HCT116 (cell line): ENCODE measurements around the gene UBE2S. TPM values are rescaled to one million over a fixed set of nuclear protein-coding genes. Genes with fewer than 3 reads are reported as not detected.

Source experiments
- ATAC-seq: fragments of 200-7000 bp; cut with Tn5 transposase; 2 replicates; pipeline ENCODE4 v1.9.1; 2020; ENCODE audit warnings: mild to moderate bottlenecking, moderate library complexity
- BruUV-seq: library from RNA; stranded (reverse); fragments of 400-500 nt; replicated peaks from 2 replicates; lab custom pipeline; 2021; lab: Mats Ljungman, UMichigan
- CTCF ChIA-PET: fragments of 300-600 bp; sonication (Branson Sonifier 250); formaldehyde crosslinking; loops from one replicate; lab custom pipeline; 2021; ENCODE audit warnings: antibody characterized with exemption; lab: Charles Lee
- POLR2A ChIA-PET: fragments of 300-600, 350-600 bp; sonication (Branson Sonifier 250); formaldehyde crosslinking; loops from one replicate; lab custom pipeline; 2021; ENCODE audit warnings: antibody characterized with exemption; lab: Charles Lee
- RAD21 ChIA-PET, 2 experiments: fragments of 300-600 bp; sonication (Branson Sonifier 250); formaldehyde crosslinking; loops; one replicate each; lab custom pipeline; 2023; ENCODE audit warnings: low total read pairs in 2 of 2; ENCODE audit not compliant: uncharacterized antibody in 2 of 2, unreplicated experiment in 2 of 2, low non-redundant PET in 1 of 2; lab: Charles Lee
- DNase-seq: peaks from one replicate; pipeline ENCODE4 v3.0.0-alpha.2; 2010; ENCODE audit warnings: low read depth, low spot score
- H2AFZ ChIP-seq: fragments of 200-600 bp; shearing (Covaris generic), sonication (generic); 2 replicates; pipeline ENCODE4 v1.6.1; 2017; ENCODE audit warnings: low read depth, mixed run types, mixed read lengths, antibody characterized with exemption, low read length; ENCODE audit not compliant: poor library complexity, severe bottlenecking
- H3K27ac ChIP-seq: 2 replicates; pipeline ENCODE4 v1.5.1; 2012; ENCODE audit warnings: low read depth, low read length
- H3K27me3 ChIP-seq: fragments of 200-600 bp; sonication (generic); 2 replicates; pipeline ENCODE4 v1.6.1; 2016; ENCODE audit warnings: mixed run types, low read length, mixed read lengths; ENCODE audit not compliant: insufficient read depth
- H3K36me3 ChIP-seq, 2 experiments: fragments of 200-500 bp in 1 of 2; fragments of 200-600 bp in 1 of 2; sonication (Bioruptor generic) in 1 of 2; sonication (generic) in 1 of 2; 2 replicates each; pipeline versions ENCODE4 v1.5.1 to v1.6.1; 2014 to 2016; ENCODE audit warnings: low read length in 2 of 2, inconsistent platforms in 1 of 2, mixed read lengths in 1 of 2, mixed run types in 1 of 2; ENCODE audit not compliant: insufficient read depth in 2 of 2, control insufficient read depth in 1 of 2
- H3K4me1 ChIP-seq, 2 experiments: fragments of 200-600 bp in 1 of 2; sonication (generic) in 1 of 2; 2 replicates each; pipeline versions ENCODE4 v1.5.1 to v1.6.1; 2012 to 2017; ENCODE audit warnings: low read length in 2 of 2, inconsistent platforms in 1 of 2, mild to moderate bottlenecking in 1 of 2, mixed read lengths in 1 of 2, mixed run types in 1 of 2, moderate library complexity in 1 of 2; ENCODE audit not compliant: insufficient read depth in 2 of 2, control insufficient read depth in 1 of 2
- H3K4me2 ChIP-seq: fragments of 200-600 bp; sonication (generic); 2 replicates; pipeline ENCODE4 v1.6.1; 2017; ENCODE audit warnings: mixed run types, low read length, mixed read lengths
- H3K4me3 ChIP-seq, 2 experiments: fragments of 200-600 bp in 1 of 2; sonication (generic) in 1 of 2; replicated peaks in 1 of 2; 2 replicates each; pipeline ENCODE4 v1.5.1; 2011 to 2016; ENCODE audit warnings: low read length in 2 of 2, control low read depth in 1 of 2, low read depth in 1 of 2, mild to moderate bottlenecking in 1 of 2, mixed read lengths in 1 of 2, mixed run types in 1 of 2
- H3K79me2 ChIP-seq: fragments of 200-600 bp; sonication (generic); 2 replicates; pipeline ENCODE4 v1.6.1; 2017; ENCODE audit warnings: mild to moderate bottlenecking, mixed run types, low read length, moderate library complexity, mixed read lengths; ENCODE audit not compliant: insufficient read depth
- H3K9ac ChIP-seq: fragments of 200-600 bp; sonication (generic); 2 replicates; pipeline ENCODE4 v1.6.1; 2016; ENCODE audit warnings: low read length, mixed read lengths
- H3K9me2 ChIP-seq: fragments of 200-600 bp; sonication (generic), shearing (Covaris generic); 2 replicates; pipeline ENCODE4 v1.6.1; 2017; ENCODE audit warnings: mixed run types, mild to moderate bottlenecking, moderate library complexity; ENCODE audit not compliant: insufficient read depth
- H3K9me3 ChIP-seq, 2 experiments: fragments of 200-500 bp in 1 of 2; fragments of 200-600 bp in 1 of 2; sonication (Bioruptor generic) in 1 of 2; sonication (generic) in 1 of 2; 2 replicates each; pipeline ENCODE4 v1.6.1; 2014 to 2017; ENCODE audit warnings: low read length in 2 of 2, mixed read lengths in 2 of 2, inconsistent platforms in 1 of 2, low read depth in 1 of 2, mild to moderate bottlenecking in 1 of 2, mixed run types in 1 of 2, moderate library complexity in 1 of 2; ENCODE audit not compliant: control insufficient read depth in 1 of 2, insufficient read depth in 1 of 2
- H4K20me1 ChIP-seq: fragments of 200-600 bp; sonication (generic), shearing (Covaris generic); 2 replicates; pipeline ENCODE4 v1.6.1; 2017; ENCODE audit warnings: mixed run types, mild to moderate bottlenecking, moderate library complexity; ENCODE audit not compliant: insufficient read depth
- ATF3 ChIP-seq: IDR thresholded peaks from 2 replicates; pipeline ENCODE4 v1.6.1; 2012
- EGR1 ChIP-seq: IDR thresholded peaks from 2 replicates; pipeline ENCODE4 v1.6.1; 2012; ENCODE audit warnings: low read depth
- EZH2 ChIP-seq: fragments of 200-600 bp; sonication (generic); IDR thresholded peaks from 2 replicates; pipeline ENCODE4 v1.6.1; 2017; ENCODE audit warnings: antibody characterized with exemption, mixed run types
- JUND ChIP-seq: IDR thresholded peaks from 2 replicates; pipeline ENCODE4 v1.6.1; 2012
- POLR2A ChIP-seq: IDR thresholded peaks from 2 replicates; pipeline ENCODE4 v1.7.0; 2011; ENCODE audit warnings: borderline replicate concordance; ENCODE audit not compliant: insufficient read depth, insufficient read length; ENCODE audit errors: extremely low read depth
- POLR2AphosphoS5 ChIP-seq: IDR thresholded peaks from 2 replicates; pipeline ENCODE4 v1.6.1; 2011; ENCODE audit warnings: mild to moderate bottlenecking, low read depth, low read length, moderate library complexity
- SIN3A ChIP-seq: IDR thresholded peaks from 2 replicates; pipeline ENCODE4 v1.6.1; 2012; ENCODE audit warnings: low read depth
- SP1 ChIP-seq: IDR thresholded peaks from 2 replicates; pipeline ENCODE4 v1.6.1; 2012; ENCODE audit warnings: low read depth
- SRF ChIP-seq: IDR thresholded peaks from 2 replicates; pipeline ENCODE4 v1.6.1; 2012; ENCODE audit warnings: low read depth
- TCF7L2 ChIP-seq: IDR thresholded peaks from 2 replicates; pipeline ENCODE4 v1.7.0; 2011; ENCODE audit warnings: borderline replicate concordance, inconsistent platforms; ENCODE audit not compliant: insufficient read depth, insufficient read length; ENCODE audit errors: extremely low read depth
- YY1 ChIP-seq: IDR thresholded peaks from 2 replicates; pipeline ENCODE4 v1.6.1; 2011; ENCODE audit warnings: low read length, low read depth, moderate library complexity, mild to moderate bottlenecking; ENCODE audit not compliant: insufficient replicate concordance; ENCODE audit errors: extremely low read depth
- ZFX ChIP-seq: fragments of 450-650 bp; IDR thresholded peaks from 2 replicates; pipeline ENCODE4 v1.6.1; 2017
- intact Hi-C: fragments of 100-400 bp; cut with micrococcal nuclease; formaldehyde crosslinking; loops from 2 replicates; pipeline ENCODE4 v1.10.0; 2022
- total RNA-seq: library from RNA; stranded (reverse); gene quantifications from one replicate; pipeline ENCODE4 v1.2.1, GENCODE V29; 2021; ENCODE audit not compliant: unreplicated experiment
- TF ChIP-seq, protein P1 (sequence below): IDR thresholded peaks from 2 replicates; pipeline ENCODE4 v1.6.1; 2012; ENCODE audit warnings: low read depth

Gene UBE2S
- total RNA-seq, 1 experiment from 2014 or later = 515 TPM

DNA sequence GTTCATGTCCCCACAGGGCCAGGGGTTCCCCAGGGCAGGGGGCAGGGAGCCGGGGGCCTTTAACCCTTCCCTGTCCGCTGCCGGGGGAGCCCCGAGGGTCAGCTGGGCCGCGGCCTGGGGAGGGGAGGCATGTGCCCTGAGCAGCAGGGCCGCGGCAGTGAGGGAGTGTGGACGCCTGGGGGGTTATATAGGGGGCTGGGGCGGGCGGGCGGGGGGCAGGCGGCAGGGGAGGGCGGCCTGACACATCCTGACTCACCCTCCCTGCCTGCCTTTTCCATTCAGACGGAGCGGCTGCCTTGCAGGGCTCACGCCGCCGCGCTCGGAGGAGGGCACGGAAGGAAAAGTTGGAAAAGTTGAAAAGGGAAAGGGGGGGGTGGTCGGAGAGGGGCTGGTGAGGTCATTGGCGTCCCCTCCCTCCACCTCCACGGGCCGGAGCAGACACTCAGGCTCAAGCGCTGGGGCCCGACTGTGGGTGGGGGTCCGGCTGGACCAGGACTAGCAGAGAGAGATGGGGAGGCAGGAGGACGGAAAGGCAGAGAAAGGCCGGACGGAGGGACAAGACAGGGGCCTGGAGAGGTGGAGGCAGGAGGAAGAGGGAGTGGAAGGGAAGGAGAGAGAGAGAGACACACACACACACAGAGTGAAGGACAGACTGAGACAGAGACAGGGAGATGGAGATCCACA is 37.1 kb downstream of the UBE2S start, which contains the start of gene IL11:
Gene IL11 (minus strand): TSS at position 159 of the 684 bp plus-strand sequence. CDS start 153 bp downstream, at position 6.
- BruUV-seq = no TSS peak
- ChIA-PET CTCF (no interaction called here), POLR2A (no interaction called here), RAD21 (no interaction called here)
- DNase-seq (no peak), ATAC-seq (no peak)
- Histone ChIP-seq H3K27ac (peak within 1 kb of the TSS; percentile 51; the same call in 1 of the 2 replicates), H2AFZ (no peak within 1 kb of the TSS), H3K9me2 (no peaks in the 10 kb centered on the region), H3K36me3 (no peaks in the 10 kb centered on the region), H3K4me2 (peak within 1 kb of the TSS; percentile 94), H3K27me3 (no peaks in the 10 kb centered on the region), H3K4me1 (peaks cover 13 to 45% of the 10 kb centered on the region in 2 experiments; a peak in 3 of 4 replicates), H3K9me3 (no peaks in the 10 kb centered on the region), H3K9ac (peak within 1 kb of the TSS; percentile 52), H4K20me1 (no peaks in the 10 kb centered on the region), H3K79me2 (no peaks in the 10 kb centered on the region), H3K4me3 (peak within 1 kb of the TSS; percentile 52 to 63)
- intact Hi-C loops = no loop called here
- no peak for TF ChIP-seq SIN3A
- no peak for TF ChIP-seq POLR2AphosphoS5
- no peak for TF ChIP-seq ATF3
- TF ChIP-seq TCF7L2 = no peak

GRCh38 chr19:55369653-55370304 is 37.8 kb downstream of the UBE2S start:
- no peaks in the 10 kb centered on the region for H4K20me1 ChIP-seq
- no peak for DNase-seq
- no peaks in the 10 kb centered on the region for H3K9me3 ChIP-seq
- peak overlapping the region; percentile 41 for H3K9ac ChIP-seq
- intact Hi-C loops = no loop called here
- no peaks in the 10 kb centered on the region for H3K27me3 ChIP-seq
- H3K9me2 ChIP-seq = no peaks in the 10 kb centered on the region
- ChIA-PET RAD21 (no interaction called here), CTCF (no interaction called here), POLR2A (interaction anchor here (1.9 to 2.1 kb wide), 2 partner anchors 20 to 31 kb away, joined by 6 to 7 read pairs; partner anchors contain the start of gene KMT5C)
- peak; percentile 71 for ATAC-seq
- BruUV-seq = no TSS peak
- H3K79me2 ChIP-seq = no peaks in the 10 kb centered on the region
- no peak overlapping the region for H2AFZ ChIP-seq
- peaks cover 13 to 41% of the 10 kb centered on the region in 2 experiments; a peak in 3 of 4 replicates for H3K4me1 ChIP-seq
- no peak overlapping the region for H3K27ac ChIP-seq
- H3K4me3 ChIP-seq = peak overlapping the region; percentile 52 to 63
- peak overlapping the region; percentile 94 for H3K4me2 ChIP-seq
- H3K36me3 ChIP-seq = no peaks in the 10 kb centered on the region
- TF ChIP-seq SRF (no peak), ATF3 (no peak), SP1 (no peak), JUND (no peak), YY1 (no peak), POLR2A (no peak), EGR1 (no peak), ZFX (no peak), EZH2 (no peak), POLR2AphosphoS5 (no peak), TCF7L2 (no peak), SIN3A (no peak)
- TF ChIP-seq, protein P1, sequence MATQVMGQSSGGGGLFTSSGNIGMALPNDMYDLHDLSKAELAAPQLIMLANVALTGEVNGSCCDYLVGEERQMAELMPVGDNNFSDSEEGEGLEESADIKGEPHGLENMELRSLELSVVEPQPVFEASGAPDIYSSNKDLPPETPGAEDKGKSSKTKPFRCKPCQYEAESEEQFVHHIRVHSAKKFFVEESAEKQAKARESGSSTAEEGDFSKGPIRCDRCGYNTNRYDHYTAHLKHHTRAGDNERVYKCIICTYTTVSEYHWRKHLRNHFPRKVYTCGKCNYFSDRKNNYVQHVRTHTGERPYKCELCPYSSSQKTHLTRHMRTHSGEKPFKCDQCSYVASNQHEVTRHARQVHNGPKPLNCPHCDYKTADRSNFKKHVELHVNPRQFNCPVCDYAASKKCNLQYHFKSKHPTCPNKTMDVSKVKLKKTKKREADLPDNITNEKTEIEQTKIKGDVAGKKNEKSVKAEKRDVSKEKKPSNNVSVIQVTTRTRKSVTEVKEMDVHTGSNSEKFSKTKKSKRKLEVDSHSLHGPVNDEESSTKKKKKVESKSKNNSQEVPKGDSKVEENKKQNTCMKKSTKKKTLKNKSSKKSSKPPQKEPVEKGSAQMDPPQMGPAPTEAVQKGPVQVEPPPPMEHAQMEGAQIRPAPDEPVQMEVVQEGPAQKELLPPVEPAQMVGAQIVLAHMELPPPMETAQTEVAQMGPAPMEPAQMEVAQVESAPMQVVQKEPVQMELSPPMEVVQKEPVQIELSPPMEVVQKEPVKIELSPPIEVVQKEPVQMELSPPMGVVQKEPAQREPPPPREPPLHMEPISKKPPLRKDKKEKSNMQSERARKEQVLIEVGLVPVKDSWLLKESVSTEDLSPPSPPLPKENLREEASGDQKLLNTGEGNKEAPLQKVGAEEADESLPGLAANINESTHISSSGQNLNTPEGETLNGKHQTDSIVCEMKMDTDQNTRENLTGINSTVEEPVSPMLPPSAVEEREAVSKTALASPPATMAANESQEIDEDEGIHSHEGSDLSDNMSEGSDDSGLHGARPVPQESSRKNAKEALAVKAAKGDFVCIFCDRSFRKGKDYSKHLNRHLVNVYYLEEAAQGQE = no peak
